8988T (cell line): Measurements from ENCODE around the gene PLEKHA5.
"Not testable (repeated sequence)": the region's sequence is repeated elsewhere in the genome, so short reads cannot be mapped to it uniquely, and the experiment has no call there.

Experiments
- DNase-seq: peaks from one replicate; pipeline ENCODE4 v3.0.0; 2011

Gene PLEKHA5

DNA sequence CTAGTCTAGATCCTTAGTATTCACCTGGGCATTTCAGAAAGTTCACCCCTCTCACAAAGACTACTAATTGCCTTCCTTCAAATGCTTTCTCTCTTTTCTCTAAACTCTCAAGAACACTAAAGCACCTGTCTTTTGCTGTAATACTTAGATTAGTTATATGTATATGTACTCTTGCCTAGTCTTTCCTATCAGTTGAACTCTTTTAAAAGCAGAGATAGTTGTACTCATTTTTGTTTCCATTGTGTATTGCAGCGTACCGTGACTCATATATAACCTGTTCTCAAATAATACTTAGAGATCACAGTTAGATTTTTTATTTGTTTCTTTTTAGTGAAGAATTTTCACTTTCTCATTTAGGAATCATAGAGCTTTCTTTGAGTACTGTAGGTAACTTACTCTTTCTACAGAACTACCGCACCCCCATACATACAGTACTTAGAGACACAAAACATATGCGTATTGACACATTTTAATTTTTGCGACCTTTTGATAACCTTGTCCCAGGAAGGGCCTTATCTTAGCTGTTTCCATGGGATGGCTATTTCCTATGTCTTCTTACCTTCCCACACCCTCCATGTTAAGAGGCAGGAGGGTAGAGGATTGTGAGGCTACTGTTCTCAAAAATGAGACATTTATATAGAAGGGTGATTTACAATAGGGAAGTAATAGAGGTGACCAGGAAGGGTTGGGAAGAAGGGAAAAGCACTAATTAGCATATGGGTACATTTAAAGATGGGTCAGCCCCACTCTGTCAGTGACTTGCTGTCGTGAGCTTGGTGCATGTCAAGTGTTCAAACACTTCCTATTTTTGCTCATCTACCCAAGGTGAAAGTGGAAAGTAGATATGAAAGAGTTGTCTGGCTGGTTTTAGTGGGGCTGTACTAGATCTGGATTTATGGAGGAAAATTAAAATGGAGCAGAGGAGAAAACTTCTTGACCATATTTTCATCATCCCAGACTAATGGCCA is 74.3 kb downstream of the PLEKHA5 start:
- no peak for DNase-seq

DNA sequence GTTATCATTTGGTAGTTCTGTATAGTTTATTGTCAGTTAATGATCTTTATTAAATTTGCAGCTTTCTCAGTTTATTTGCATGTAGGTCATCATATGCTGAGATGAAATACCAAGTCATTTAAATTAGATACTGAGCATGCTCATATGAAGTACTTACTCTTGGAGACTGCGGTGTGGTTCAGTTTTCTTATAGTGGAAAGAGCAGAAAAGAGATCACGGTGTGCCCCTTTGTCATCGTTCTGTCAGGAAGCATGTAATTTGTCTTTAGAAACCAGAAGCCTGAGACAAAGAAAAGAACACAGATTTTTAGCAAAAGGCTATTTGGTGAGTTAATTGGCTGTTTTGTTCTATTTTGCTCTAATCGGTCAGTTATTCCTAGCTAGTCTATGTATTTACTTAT is 75.6 kb downstream of the PLEKHA5 start:
- DNase-seq = no peak

DNA sequence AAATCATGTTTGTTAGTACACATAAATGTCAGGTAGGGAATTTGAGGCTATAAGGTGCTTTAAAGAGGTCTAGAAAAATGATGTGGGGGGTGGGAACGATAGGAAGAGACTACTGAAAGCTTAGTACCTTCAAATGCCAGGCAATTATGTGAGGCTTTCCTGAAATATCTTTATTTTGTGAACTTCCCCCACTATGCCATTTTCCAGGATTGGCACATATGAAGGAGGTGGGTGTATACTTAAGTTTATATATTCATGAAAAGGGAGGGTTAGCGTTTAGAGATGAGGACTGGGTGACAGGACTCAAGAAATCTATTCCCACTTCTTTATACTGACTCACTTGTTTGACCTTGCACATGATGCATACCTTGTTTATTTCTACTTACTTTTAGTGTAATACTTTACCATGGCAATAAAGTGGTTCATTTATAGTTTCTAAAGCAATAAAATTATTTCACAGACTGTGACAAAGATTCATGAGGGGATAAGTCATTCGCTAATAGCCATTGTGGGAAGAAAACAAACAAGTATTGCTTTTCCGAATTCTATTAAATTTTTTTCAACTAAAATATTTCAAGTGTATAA is 77.1 kb downstream of the PLEKHA5 start:
- no peak for DNase-seq

DNA sequence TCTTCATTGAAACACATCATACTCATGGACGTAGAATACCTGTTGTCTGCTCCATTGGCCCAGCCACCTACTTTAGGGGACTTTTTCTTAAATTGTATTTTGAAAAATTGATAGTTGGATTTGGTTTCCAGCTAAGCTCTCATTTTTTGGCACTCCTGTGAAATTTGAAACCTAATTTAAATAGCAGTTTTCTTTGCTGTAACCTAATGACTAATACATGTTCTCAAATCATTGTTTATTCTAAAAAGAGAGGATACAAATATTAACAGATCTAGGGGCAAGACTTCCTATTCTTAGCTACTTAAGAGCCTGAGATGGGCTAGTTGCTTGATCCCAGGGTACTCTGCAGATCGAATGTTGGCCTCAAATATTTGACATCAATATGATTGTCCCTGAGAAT is 78.9 kb downstream of the PLEKHA5 start:
- DNase-seq = no peak

DNA sequence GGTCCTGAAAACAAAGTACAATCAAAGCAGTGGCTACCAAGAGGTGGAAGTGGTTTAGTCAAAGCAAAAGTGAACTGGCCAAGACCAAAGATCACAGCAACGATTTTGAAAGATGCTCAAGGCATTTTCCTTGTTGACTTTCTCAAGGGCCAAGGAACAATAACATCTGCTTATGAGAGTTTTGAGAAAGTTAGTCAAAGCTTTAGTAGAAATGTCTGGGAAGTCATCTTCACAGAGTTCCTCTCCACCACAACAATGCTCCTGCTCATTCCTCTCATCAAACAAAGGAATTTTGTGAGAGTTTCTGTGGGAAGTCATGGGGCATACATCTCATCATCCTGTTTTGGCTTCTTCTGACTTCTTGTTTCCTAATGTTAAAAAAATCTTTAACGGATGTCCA is 80.1 kb downstream of the PLEKHA5 start:
- DNase-seq = no peak

DNA sequence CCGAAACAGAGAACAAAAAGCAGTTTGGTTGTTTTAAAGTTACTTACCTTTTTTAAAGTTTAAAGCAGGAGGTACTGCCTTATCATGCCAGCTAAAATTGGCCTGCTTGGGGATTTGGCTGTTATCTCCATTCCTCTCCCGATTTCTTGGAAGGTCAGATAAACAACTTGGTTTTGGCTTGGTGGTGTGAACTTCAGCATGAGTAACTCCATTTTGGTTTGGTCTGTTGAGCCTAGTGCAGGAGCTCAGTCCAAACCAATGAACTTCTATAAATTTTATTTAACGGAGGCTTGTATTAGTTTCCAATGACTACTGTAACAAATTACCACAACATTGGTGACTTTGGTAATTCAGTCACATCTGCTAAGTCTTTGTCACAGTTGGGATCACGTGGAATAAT is 82.3 kb downstream of the PLEKHA5 start:
- DNase-seq = no peak

DNA sequence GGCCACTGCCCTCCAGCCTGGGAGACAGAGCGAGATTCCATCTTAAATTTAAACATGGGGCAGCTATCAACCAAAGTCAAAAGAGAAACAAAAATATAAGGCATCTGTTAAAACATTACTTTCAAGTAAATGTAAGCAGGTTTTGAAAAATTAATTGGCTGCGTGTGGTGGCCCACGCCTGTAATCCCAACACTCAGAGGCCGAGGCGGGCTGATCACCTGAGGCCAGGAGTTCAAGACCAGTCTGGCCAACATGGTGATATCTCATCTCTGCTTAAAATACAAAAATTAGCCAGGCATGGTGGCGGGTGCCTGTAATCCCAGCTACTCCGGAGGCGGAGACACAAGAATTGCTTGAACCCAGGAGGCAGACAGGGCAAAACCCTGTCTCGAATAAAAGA is 82.7 kb downstream of the PLEKHA5 start:
- DNase-seq = no peak

DNA sequence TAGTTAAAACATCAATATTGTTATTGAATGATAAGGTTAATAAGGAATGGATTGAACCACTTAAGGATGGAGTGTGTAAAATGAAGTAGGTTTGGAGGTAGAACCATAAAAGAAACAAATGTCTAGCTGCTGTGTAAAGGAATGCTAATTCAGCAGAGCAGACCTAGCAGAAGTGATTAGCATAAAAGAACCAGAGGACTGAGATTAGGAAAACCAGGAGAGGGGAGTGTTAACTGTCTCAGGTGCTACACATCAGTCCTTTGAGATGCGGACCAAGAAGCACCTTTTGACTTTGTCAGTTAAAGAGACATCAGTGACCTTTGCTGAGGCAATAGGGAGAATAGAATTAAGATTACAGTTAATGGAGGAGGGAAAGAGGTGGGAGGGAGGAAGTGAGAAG is 84.5 kb downstream of the PLEKHA5 start:
- DNase-seq = no peak

DNA sequence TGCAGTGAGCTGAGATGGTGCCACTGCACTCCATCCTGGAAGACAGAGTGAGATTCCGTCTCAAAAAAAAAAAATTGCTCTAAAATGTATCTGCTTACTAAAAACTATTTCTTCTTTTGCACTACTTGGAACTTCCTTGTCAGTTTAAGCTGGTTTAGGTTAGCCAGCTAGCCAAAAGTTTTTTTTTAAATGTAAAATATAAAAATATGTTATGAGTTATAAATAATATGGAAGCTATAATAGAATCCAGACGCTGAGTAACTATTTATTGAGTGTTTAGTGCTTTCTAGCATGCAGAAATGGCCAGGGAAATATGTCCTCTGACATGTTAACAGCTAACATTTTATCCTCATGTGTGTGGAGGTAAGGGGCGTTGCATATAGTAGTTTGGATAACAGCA is 85.6 kb downstream of the PLEKHA5 start:
- DNase-seq = no peak

DNA sequence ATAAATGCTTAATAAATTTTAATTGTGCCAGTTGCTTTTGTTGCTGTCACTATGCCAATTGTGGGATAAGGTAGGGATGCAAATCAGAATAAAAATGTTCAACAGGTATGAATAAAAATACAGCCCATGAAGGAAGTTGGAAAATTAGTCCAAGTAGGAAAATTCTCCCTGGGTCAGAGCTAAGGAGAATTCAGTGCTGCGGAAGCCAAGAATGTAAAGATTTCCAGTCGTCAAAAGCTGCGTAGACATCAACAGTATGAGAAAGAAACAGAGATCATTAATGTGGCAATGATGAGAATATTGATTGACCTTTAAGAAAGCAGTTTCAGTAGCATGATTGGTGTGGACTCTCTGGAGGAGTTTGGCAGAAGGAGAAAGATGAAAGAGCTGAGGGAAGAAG is 87.9 kb downstream of the PLEKHA5 start:
- DNase-seq = no peak

DNA sequence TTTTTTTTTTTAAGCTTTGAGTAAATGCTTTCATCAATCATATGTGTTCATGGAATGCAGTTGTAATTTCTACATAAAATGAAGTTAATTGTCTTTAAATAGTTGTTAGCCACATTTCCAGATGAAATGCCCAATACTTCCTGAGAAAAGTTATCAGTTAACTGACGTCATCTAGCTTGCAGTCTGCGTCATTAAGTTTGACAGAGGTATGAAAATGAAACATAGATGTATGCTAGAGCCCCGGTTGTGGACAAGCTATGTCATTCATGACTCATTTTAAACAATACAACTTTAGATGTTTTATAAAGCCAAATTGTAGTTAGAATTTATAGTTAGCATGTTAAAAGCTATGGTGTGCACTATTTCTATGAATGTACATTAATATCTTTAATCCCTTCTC is 90.7 kb downstream of the PLEKHA5 start:
- no peak for DNase-seq

DNA sequence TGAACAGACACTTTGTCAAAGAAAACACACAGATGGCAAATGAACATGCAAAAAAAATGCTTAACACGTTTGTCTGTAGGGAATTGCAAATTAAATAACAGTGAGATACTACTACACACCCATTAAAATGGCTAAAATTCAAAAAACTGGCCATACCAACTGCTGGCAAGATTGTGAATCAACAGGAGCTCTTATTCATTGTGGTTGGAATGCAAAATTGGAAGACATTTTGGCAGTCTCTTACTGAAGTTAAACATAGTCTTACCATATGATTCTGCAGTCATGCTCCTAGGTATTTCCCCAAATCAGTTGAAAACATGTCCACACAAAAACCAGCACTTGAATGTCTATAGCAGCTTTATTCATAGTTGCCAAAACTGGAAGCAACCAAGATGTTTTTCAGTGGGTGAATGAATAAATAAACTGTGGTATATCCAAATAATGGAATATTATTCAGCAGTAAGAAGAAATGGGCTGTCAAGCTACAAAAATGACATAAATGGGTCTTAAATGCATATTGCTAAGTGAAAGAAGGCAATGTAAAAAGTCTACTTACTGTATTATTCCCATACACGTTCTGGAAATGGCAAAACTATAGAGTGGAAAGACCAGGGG is 91.4 kb downstream of the PLEKHA5 start:
- DNase-seq = no peak

DNA sequence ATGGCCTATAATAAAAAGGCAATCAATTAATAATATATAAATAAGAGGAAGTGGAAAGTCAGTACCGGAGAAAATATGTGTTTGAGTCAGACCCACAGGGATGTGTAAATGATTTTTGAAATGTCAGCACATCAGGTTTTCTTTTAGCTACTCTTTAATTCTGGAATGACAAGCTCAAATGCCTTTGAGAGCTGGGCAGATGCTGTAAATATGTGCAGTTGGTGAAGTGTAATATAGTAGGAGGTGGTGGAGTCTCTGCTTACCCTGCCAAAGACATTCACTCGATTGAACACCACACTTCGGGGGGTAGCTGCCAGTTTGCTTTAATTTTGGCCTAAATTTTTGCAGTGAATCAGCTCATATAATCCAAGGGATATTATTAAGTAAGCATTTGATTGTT is 93.0 kb downstream of the PLEKHA5 start:
- no peak for DNase-seq

DNA sequence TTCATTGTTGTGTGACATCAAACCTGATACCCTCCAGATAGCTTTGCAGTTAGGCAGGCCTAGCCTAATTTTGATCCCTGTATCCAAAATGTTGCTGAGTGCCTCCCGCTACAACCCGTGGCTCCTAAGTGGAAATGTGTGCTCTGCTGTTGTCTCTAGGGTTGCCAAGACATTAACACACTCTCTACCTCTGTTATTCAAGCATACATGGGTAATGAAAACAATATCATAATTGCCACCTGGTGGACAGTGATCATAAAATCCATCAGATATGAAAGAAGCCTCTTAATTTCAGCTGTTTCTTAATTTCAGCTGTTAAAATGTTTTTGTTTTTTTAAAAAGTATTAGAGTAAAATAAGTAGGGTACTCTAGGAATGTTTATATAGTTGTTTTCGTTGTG is 93.5 kb downstream of the PLEKHA5 start:
- no peak for DNase-seq

DNA sequence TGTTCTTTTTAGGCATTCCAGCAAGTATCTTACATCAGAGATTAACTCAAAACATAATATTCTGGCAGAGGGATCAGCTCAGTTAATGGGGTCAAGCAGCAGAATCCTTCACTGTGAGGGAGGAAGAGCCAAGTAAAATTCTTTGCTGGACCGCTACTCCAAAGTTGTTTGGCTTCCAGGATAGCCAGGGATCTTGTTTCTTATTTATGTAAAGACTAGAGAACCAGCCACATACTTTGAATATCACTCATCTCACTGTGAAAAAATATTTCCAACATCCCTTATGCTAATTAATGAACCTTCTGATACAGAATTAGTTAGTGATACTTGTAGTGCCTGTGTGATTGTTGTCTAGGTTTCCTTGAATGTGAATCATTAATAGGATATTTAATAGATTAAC is 94.2 kb downstream of the PLEKHA5 start:
- no peak for DNase-seq

DNA sequence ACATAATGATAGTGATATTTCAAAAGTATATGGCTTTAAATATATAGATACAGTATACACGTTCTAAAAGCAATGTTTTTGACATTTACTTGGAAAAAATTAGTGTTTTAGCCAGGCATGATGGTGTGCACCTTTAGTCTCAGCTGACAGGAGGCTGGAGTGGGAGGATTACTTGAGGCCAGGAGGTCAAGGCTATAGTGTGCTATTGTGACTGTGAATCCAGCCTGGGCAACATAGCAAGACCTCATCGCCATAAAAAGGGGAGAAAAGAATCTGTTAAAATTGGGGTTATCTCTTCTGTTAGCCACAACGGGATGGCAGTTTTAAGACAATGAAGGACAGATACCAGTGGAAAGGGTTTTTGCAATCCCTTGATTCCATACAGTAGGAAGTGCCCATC is 95.2 kb downstream of the PLEKHA5 start:
- no peak for DNase-seq

DNA sequence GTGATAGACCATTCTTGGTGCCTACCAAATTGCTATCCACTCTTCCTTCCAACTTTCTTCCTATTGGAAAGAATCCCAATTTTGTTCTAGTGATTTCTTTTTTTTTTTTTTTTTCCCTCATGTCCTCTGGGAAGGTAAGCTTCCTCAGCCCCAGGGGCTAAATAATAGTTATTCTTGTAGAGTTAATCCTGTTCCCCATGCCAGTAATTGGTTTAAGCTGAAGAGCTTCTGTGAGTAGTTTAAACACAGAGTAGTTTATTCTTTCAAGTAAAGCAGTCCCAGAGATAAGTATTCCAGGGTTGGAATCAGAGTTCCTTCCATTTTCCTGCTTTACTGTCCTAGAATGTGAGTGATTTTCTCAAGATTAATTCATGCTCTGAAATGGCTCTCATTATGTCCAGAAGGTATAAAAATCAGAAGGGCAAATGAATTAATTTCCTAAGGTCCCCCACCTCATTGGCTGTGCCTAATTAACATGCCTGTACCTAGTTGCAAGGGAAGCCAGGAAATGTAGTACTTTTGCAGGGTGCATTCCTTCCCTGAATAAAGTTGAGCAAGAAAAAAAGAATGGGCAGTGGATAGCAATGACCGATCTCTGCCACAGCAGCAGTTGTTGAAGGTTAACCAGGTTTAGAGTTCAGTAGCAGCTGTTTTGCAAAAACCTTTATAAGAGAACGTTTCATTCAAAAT is 97.8 kb downstream of the PLEKHA5 start:
- no peak for DNase-seq

DNA sequence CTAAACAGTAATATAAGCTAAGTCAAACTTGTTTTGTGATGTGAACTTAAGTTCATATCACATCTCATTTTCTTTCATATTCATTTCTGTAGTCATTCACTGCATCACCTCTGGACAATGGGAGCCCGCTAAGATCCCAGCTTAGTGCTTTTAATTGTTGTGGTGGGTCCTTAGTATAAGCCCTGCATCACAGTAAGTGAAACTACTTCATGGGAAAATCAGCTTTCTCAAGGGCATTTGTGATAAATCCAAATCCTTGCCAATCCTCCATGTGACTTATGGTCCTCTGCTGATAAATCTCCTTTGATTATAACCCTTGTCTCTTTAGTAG is 98.3 kb downstream of the PLEKHA5 start:
- DNase-seq = no peak

DNA sequence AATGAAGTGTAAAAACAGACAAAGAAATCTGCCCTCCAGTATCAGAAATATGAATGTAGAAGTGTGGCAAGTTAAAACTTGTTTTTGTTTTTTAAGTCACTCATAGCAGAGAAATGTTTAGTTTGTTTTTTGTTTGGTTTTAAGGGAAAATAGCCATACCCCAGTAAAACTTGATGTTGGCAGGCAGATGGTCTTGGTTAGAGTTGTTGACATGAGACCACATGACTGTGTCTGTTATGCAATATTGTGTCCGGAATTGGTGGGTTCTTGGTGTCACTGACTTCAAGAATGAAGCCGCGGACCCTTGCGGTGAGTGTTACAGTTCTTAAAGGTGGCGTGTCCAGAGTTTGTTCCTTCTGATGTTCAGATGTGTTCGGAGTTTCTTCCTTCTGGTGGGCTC is 99.5 kb downstream of the PLEKHA5 start:
- DNase-seq = not testable (repeated sequence)

DNA sequence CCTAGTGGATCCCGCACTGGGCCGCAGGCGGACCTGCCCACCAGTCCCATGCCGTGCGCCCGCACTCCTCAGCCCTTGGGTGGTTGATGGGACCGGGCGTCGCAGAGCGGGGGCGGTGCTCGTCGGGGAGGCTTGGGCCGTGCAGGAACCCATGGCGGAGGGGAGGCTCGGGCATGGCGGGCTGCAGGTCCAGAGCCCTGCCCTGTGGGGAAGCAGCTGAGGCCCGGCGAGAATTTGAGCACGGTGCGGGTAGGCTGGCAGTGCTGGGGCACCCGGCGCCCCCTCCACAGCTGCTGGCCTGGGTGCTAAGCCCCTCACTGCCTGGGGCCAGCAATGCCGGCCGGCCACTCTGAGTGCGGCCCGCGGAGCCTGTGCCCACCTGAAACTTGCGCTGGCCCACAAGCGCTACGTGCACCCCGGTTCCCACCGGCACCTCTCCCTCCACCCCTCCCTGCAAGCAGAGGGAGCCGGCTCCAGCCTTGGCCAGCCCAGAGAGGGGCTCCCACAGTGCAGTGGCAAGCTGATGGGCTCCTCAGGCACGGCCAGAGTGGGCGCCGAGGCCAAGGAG is 100.8 kb downstream of the PLEKHA5 start:
- no peak for DNase-seq

DNA sequence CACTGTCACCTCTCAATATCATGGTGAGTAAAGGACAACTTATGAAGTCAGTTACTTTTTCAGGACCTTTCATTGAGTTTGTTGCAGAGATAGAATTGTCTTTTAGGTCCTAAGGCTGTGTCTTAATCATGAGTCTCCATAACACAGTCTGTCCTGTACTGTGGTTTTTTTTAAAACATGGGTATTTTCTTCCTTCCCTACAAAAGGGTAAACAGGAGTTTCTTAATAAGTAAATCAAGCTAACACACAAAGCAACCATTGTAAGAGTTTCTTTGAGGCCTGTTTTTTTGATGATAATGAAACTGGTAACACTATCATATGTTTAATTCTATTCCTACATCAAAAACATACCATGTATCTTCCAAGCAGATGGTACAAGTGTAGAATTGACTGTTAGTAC is 101.4 kb downstream of the PLEKHA5 start:
- DNase-seq = no peak

DNA sequence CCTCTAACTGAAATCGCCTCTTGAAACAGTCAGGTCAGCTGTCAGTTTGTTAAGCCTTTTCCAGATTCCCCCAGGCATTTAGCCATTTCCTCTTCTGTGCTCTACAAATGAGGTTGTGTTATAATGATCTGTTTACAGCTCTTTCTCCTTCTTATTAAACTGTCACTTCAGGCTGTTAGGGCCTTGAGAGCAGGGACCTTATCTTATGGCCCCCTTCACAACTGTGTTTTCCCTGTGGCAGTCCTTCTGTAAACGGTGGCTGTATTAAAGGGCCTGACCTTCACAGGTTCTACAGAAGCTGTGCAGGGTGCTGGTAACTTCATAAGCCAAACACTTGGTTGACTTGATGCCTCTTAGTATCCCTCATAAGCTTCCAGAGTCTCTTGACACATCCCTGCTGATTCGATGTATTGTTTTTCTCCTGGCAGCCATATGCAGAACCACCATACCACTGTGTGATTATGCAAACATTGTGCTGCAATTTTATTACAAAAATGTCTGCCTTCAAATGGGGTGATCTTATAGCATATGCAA is 104.7 kb downstream of the PLEKHA5 start:
- DNase-seq = no peak
